Suprapubic skin (tissue), 4 donors: ENCODE measurements around the gene ZNF837.

ENCODE experiments used
- EP300 ChIP-seq: sonication (generic); formaldehyde crosslinking; IDR thresholded peaks from one replicate; pipeline ENCODE4 v1.6.1; 2017; ENCODE audit warnings: antibody characterized with exemption
- POLR2AphosphoS5 ChIP-seq, 3 donors: sonication (generic); formaldehyde crosslinking; IDR thresholded peaks; one replicate each; pipeline ENCODE4 v1.6.1; 2017; ENCODE audit warnings: antibody characterized with exemption in 3 of 3
- TF ChIP-seq, protein P1 (sequence below), 2 donors: fragments of 200-600 bp in 1 of 2; fragments of 450-650 bp in 1 of 2; sonication (generic) in 1 of 2; IDR thresholded peaks; one replicate each; pipeline ENCODE4 v1.5.1; 2016 to 2019; ENCODE audit warnings: antibody characterized with exemption in 2 of 2, mild to moderate bottlenecking in 1 of 2, moderate library complexity in 1 of 2

DNA sequence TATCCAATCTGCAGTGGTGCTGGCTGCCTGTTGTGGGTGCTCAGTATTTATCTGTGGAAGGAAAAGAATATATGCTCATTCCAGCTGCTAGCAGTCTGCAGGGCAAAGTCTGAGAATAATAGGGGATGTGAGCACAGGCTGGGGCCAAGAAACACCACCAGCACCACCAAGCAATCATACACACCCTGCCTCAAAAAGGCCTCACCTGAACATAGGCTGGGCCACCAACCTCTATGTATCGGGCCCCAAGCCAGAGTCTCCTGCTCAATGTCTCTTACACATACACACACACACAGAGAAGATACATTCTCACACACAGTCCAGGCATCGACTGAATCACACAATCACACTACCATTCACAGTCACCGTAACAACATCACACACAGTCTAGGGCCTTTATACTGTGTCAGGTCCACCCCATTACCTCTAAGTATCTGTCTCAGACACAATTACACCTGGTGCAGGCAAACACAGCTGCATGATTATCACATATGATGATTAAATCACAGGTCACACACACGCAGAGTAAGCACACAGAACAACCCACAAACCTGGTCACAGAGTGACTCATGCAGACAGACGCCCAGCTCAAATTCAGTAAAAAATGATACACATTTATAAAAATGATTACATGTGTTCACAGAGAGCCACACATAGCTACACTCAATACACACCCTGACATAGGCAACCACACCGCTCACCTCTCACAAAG lies 55.4 kb downstream of the ZNF837 start:
- TF ChIP-seq POLR2AphosphoS5 (IDR thresholded peaks at IDR 0.05) (no peak), EP300 (no peak)
- TF ChIP-seq, protein P1, sequence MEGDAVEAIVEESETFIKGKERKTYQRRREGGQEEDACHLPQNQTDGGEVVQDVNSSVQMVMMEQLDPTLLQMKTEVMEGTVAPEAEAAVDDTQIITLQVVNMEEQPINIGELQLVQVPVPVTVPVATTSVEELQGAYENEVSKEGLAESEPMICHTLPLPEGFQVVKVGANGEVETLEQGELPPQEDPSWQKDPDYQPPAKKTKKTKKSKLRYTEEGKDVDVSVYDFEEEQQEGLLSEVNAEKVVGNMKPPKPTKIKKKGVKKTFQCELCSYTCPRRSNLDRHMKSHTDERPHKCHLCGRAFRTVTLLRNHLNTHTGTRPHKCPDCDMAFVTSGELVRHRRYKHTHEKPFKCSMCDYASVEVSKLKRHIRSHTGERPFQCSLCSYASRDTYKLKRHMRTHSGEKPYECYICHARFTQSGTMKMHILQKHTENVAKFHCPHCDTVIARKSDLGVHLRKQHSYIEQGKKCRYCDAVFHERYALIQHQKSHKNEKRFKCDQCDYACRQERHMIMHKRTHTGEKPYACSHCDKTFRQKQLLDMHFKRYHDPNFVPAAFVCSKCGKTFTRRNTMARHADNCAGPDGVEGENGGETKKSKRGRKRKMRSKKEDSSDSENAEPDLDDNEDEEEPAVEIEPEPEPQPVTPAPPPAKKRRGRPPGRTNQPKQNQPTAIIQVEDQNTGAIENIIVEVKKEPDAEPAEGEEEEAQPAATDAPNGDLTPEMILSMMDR (IDR thresholded peaks at IDR 0.05) = no peak
